IPS DF 4.7 (cell line): Measurements from ENCODE around the gene WDR6.

ENCODE experiments used
- DNase-seq: peaks from one replicate; pipeline ENCODE4 v3.0.0-alpha.2; 2013; ENCODE audit warnings: low spot score; ENCODE audit errors: extremely low read depth

The WDR6 gene

DNA sequence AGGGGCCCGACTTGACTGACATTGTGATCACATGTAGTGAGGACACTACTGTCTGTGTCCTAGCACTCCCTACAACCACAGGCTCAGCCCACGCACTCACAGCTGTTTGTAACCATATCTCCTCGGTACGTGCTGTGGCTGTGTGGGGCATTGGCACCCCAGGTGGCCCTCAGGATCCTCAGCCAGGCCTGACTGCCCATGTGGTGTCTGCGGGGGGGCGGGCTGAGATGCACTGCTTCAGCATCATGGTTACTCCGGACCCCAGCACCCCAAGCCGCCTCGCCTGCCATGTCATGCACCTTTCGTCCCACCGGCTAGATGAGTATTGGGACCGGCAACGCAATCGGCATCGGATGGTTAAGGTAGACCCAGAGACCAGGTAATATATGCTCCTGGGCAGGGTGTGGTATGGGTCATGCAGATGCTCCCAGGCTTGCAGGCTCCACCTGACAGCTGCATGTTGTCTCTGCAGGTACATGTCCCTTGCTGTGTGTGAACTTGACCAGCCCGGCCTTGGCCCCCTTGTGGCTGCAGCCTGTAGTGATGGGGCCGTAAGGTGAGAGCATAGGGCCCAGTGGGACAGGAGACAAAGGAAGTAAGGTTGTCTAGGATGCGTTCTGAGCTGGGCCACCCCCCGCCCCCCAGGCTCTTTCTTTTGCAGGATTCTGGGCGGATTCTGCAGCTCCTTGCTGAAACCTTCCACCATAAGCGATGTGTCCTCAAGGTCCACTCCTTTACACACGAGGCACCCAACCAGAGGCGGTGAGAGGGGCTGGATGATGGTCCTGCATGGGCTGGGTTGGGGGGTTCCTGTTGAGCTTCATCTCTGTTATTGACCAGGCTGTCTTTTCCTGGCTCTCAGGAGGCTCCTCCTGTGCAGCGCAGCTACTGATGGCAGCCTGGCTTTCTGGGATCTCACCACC lies 6.8 kb downstream of the WDR6 start:
- DNase-seq: no peak

- no peak for DNase-seq
These were observed 7.9 kb downstream of the WDR6 start for GRCh38 chr3:49015072-49015471.

GRCh38 chr3:49015765-49016164 lies 8.6 kb downstream of the WDR6 start:
- DNase-seq: no peak

DNA sequence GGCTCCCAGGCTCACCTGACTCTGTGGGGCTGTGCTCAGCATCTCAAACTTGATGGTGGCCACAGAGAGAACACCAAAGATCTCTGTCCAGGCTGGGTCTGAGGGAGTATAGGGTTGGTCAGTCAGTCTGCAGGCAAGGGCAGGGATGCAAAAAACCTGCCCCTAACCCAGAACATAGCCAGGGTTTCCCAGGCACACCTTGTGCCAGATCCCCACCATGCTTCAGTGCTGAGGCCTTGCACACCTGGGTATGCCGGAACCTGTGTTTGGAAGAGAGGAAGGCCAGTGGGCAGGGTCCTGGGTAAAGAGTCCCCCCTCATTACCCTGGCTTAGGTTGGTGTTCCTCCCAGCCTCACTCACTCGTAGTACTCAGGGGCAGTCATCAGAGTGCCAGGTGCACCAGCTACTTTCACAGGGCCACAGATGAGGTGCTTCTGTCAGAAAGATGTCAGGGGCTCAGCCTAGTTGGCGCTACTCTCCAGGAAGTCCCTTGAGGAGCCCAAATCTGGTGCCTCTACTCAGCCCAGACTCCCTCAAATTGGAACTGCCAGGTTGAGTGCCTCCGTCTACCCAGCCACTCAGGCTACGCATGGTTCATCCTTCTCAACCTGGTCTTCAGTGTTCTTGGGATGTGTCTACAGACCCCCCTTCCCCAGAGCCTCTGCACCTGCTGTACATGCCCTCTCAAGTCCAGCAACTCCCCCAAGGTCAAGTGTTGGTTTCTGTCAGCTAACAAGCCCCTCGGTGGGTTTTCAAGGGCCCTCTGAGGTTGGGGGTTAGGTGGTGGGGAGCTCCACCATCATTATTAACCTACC lies 9.4 kb downstream of the WDR6 start:
- no peak for DNase-seq

DNA sequence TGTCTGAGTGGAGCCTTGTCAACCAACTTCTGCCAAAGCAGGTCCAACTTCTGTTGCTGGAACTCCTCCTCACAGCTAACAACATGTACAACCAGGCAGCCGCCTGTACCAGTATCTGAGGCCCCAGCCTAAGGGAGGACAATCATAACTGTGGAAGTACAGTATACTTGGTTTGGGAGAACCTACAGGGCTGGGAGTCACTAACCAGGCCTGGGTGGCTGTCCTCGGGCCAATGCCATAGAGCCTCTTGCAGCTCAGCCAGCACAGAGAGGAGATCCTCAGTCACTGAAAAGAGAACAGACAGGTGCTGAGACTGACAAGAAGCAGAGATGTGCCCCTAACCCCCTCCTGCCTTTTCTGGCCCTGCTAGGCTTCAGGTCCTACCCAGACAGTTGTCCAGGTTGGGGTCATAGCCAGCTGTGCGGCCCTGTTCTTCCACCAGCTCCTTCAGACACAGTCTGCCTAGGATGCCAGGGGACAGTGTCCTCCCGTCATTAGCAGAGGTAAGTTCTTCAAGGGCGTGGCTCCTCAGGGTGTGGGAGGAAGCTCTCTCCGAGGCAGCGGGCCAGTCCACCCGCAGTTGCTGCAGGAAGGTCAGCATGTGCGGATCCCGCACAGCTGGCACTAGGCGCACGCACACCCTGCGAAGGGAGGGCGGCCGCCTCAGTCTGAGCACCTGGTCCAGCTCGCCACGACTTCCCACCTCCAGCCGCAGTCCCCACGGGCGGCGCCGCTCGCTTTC lies 10.2 kb downstream of the WDR6 start:
- DNase-seq: no peak

- DNase-seq: no peak
These were observed 10.9 kb downstream of the WDR6 start, which contains the start of gene DALRD3 for GRCh38 chr3:49017971-49018706. DALRD3 (minus strand) TSS chr3:49018580; CDS start chr3:49018564, 16 bp downstream.

- no peak for DNase-seq
These were observed 11.5 kb downstream of the WDR6 start for GRCh38 chr3:49018707-49019006.

- DNase-seq: no peak
These were observed 12.7 kb downstream of the WDR6 start for GRCh38 chr3:49019941-49020329.

DNA sequence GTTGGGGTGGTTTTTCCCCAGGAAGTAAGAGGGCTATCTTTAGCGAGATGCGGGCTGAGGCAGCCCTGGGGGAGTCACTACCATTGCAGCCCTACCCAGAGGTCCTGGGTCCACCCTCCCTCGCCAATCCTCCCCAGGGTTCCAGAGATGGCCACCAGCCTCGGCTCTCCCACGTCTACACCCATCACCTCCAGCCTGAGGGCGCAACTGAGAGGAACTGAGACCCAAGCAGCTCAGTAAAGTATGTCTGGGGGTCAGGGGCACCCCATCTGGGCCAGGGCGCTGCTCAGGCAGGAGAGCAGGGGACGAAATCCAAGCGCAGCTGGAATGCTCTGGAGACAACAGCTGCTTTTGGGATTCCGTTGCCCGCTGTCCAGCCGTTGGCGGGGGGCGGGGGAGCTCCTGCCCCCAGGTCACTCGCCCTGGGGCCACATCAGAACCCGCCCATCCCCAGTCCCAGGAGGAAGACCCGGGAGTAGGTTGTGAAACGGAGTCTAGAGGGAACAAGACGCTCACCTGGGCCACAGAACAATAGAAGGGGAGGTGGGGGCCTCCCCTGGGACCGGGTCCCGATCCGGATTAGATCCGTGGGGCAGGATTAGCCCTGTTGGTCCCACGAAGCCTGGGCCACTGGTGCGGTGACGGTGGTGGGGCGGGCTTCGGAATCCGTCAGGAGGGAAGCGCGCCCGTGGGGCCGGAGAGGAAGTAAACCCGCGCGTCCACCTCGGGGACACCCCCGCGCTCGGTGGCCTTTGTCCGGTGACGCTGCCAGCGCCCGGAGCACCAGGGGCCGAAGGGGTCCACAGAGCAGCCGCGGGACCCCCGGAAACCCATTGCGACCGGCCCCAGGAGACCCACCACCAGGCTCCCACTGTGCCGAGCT lies 13.4 kb downstream of the WDR6 start:
- DNase-seq: no peak

DNA sequence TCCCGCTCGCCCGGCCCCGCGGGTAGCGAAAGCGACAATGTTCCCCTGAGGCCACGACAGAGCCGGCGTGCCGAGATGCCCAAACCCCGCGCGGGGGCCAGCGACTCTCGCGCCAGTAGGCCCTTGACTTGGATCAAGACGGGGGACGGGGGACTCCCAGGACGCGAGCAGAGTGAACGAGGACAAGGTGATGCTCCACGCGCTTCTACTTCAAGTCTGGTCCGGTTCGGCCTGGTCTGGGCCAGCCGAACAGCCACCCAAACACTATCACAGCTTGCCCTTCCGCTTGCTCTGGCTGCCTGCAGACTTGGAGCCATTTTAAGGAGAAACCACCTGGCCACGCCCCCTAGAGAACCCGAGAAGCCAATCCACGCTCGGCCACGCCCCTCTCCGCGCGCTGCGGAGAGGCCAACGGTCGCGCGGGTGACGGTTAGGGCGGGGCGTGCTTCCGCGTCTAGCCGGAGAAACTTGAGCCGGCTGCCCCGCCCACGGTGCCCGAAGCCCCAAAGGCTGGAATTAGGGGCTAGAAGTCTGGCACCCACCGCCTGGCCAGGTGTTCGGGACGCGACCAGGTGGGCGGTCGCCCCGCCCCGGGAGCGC lies 14.1 kb downstream of the WDR6 start:
- no peak for DNase-seq

GRCh38 chr3:49021813-49022687 lies 14.9 kb downstream of the WDR6 start, which contains the start of gene NDUFAF3:
NDUFAF3 (plus strand) TSS chr3:49022121; CDS start chr3:49022145, 24 bp downstream.
- no peak for DNase-seq

- no peak for DNase-seq
These were observed 15.5 kb downstream of the WDR6 start for GRCh38 chr3:49022688-49023171.

DNA sequence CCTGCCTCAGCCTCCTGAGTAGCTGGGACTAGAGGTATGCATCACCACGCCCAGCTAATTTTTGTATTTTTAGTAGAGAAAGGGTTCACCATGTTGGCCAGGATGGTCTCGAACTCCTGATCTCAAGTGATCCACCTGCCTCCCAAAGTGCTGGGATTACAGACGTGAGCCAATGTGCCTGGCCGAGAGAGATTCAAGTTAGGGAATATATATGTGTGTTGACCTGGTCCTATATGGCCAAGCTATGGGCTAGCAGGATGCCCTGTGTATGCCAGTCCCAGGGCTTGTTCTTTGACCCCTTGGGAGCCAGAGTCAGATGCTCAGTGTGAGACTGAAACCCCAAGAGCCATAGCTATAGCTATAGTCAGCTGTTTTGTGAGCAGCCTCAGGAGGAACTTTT lies 16.6 kb downstream of the WDR6 start:
- no peak for DNase-seq

DNA sequence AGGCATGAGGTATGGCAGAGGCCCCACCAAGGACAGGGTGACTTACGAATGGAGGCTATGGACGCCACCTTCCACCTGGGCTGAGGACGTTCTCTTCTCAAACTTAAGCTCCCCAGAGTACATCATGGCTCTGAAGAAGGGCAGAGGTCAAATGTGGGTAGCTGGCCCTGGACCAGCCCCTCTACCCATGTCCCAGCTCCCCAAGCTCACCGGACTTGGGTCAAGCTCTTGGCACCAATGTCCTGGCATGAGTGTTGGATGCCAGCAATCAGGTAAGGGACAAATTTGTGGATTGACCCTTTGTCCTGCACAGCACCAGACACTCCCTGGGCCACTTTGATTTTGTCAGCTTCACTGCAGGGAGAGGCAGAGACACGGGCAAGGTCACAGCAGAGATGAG lies 17.3 kb downstream of the WDR6 start:
- no peak for DNase-seq

DNA sequence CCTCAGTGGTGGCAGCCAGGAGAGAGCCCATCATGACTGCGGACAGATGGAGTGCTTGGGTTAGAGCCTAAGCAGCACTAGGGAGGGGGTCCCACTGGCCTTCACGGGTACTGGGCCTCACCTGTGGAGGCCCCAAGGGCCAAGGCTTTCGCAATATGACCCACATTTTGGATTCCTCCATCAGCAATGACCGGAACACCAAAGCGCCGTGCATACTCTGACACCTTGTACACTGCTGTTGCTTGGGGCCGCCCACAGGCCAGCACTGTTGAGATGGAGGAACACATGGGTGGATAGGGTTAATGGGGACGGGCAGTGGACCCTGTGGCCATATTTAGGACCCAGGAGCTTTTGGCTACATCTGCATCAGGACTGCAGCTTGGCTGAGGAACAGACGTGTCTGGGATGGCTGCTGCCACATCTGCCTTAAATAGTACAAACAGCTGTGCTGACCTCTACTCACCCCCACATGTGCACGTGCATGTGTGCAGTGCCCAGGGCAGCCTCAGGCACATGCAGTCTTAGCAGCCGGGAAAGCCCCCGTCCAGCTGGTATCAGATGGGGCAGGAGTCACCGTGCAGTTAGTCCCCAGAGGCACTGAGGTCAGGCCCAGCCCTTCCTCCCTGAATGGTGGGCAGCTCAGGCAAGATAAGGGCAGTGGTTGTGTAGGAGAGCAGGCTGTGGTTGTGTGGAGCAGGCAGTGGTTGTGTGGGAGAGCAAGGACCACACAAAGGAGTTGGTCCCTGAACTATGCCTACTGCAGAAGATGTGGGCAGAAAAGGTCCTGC lies 18.0 kb downstream of the WDR6 start:
- DNase-seq: no peak

DNA sequence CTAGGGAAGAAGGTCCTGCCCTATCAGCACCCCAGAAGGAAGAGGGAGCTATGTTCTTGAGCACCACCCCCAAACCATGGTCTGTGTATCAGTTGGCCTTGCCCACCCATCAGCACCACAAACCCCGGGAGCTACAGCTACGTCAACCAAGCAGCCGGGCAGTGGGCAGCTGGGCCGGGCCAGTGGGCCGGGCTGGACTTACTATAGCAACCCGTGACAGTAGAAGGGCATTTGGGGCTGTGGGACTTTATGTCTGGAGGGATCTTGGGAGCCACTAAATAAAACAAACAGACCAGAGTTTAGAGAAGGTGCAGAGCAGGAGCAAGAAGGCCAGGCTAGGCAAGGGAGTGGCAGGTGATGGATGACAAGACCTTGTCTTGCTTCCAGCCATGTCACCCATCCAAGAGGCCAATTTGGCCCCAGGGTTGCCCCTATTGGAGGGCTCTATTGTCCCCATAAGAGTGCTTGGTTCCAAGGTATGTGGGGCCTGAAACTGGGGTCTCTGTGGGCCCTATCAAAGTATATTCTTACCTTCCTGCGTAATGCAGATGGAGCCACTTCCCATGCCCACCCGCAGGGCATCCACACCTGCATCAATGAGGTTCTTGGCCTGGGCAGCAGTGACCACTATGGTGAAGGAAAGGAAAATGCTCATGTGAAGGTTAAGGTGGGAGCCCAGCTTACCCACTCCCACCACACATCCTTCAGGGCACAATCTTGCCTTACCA lies 18.8 kb downstream of the WDR6 start:
- DNase-seq: no peak

- DNase-seq: no peak
These were observed 19.3 kb downstream of the WDR6 start for GRCh38 chr3:49026536-49026935.
